HUDEP-2 (cell line): ENCODE results near the gene KLF13.
"Not testable (repeated sequence)": the region's sequence is repeated elsewhere in the genome, so short reads cannot be mapped to it uniquely, and the experiment has no call there.

Source experiments
- DNase-seq, 76 experiments: peaks; one replicate each; lab custom pipeline; 2025; ENCODE audit not compliant: unreplicated experiment in 76 of 76; lab: John Stamatoyannopoulos, UW

The KLF13 gene

DNA sequence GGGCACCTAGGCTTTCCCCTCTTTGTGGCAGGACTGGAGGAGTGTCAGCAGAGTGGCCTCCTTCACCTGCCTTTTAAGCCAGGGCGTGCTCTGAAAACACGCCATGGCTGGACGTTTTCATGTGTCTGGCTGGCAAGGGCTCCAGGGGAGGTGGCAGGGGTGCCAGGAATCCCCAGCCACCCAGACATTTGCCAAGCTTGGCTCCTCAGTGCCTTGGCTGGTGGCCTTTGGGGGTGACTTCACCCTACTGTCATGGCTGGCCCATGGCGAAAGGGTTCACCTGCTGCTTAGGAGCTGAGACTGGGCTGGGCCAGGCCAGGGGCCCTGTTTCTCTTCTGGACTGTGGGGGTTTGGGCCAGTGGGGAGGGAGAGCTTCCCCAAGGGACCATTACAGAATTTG is 17.6 kb downstream of the KLF13 start:
- no peak for DNase-seq

DNA sequence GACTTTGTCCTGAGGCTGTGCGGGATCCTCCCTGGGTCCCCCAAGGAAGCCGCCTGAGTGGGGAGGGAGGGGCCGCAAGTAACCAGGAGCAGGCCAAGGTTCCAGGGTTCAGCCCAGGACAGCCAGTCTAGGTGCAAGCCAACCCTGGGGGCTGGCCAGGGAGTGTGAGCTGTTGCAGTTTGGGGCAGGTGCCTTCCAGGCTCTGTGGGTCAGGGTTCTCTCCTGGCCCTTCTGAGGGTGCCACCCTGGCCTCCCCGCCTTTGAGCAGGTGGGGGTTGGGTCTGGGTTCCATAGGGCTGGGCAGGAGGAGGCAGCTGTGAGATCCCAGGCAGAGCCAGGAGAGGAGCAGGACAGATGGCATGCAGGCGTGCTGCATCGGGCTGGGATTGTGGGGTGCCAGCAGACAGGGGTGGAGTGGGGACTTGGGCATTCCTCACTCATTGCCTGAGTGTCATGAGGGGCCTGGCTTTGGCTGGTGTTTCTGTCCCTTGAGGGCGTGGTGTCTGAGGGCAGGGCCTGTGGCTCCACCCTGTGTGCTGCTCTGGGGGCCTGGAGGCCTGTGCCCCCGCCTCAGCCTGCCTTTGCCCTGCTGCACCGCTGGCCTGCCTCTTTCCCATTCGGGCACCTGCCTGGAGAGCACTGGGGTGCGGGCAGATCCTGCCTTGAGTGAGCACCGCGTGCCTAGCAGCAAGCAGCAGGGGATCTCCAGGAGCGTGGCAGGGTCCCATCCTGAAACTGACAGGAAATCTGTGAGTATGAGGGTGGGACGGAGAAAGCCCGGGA is 18.4 kb downstream of the KLF13 start:
- DNase-seq: peak in 10 of 76 experiments; percentile 7 to 43 (median 16)

- no peak for DNase-seq
Observed at GRCh38 chr15:31345606-31346366, 19.2 kb downstream of the KLF13 start.

GRCh38 chr15:31346367-31347066 is 19.9 kb downstream of the KLF13 start:
- DNase-seq: no peak

GRCh38 chr15:31347067-31347975 is 20.7 kb downstream of the KLF13 start:
- DNase-seq: no peak

DNA sequence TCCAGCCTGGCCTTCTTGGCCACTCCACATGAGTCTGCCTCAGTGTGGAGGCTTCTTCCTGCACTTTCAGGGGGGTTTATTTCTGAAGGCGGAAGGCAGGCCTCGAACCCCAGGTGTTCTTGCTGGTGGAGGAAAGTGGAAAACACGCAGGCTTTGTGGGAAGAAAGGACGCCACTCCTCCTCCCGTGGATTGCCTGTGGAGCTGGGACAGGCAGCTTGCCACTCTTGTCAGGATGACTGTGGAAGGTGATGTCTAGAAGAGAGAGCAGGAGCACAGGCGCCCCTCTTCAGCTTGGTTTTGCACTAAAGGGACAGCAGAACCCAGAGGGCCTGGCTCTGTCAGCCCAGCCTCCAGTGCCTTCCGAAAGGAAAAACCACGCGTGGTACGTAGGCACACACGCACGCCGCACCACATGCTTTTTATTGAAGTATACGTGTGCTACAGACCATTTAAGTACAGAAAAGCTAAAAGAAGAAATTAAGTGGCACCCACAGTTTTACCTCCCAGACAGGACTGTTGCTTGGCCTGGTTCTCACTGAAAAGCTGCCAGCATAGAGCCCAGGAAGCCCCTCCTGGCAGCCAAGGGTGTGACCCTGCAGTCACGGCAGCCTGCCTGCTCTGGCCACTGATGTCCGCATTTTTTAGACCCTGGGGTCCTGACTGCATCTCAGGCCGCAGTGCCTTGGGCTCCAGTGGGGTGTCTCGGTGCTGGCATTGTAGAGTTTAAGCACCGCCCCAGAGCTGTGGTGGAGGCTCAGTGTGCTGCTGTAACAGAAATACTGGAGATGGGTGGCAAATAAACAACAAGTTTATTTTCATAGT is 21.6 kb downstream of the KLF13 start:
- no peak for DNase-seq

GRCh38 chr15:31349233-31350141 is 22.9 kb downstream of the KLF13 start:
- no peak for DNase-seq

- DNase-seq: no peak
Observed at GRCh38 chr15:31350771-31351170, 24.1 kb downstream of the KLF13 start.

DNA sequence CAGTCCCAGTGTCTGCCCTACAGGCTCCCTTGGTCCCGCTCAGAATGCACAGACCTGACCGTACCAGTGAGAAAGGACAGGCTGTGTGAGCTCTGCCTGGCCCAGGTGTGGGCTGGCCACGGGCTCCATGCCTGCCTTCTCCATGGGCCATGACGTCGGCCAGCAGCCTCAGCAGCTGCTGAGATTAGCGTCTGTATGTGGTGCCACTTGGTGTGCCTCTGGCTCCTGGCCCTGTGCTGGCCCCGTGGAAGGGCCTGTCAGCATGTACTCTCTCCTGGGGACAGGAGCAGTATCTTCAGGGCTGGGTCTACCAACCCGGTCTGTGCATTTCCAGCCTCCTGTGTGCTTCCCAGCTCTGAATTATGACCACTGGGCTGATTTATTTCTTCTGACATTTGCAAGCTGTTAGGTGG is 25.7 kb downstream of the KLF13 start:
- peak in 19 of 76 experiments; percentile 15 to 45 (median 26) for DNase-seq

DNA sequence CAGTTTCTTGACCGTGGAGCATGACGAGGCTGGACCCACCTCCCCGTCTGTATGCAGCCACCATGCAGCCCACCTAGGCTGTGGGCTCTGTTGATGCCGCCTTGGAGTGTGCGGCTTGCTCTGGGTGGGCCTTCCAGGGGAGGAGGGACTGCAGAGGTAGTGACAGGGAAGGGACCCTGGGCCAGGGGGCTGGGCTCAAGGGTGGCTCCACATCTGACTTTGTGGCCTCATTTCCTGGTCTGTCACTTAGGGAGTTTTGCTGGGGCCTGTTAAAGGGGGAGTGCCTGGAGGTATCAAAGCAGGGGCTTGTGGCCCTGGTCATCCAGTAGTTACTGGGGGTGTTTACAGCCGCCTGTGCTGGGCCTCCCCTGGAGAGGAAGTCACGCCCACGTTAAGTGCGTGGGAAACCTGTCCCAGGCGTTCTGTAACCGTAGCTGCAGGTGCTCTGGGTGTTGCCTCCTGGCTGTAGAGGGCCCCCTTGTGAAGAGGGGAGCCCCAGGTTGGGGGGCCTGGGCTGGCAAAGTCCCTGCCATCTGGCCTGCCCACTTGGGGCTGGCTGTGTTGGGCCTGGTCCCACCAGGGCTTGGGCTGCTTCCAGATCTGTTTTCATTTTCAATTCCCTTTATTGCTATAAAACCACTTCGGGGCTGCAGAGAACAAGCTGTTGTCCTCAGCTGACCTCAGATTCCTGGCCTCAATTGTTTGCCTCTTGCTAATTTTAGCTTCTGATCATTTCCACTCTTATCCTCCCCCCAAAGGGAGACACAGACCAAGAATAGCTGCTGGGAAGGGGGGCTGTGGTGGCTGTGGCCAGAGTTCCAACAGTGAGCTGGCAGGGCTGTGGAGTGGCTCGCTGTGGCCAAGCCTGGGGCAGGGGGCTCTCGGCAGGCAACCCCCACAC is 26.5 kb downstream of the KLF13 start:
- peak in 3 of 76 experiments; percentile 14 to 33 (median 15) for DNase-seq

- no peak for DNase-seq
Observed at GRCh38 chr15:31353931-31354330, 27.3 kb downstream of the KLF13 start.

GRCh38 chr15:31356097-31356496 is 29.5 kb downstream of the KLF13 start:
- not testable (repeated sequence) for DNase-seq

DNA sequence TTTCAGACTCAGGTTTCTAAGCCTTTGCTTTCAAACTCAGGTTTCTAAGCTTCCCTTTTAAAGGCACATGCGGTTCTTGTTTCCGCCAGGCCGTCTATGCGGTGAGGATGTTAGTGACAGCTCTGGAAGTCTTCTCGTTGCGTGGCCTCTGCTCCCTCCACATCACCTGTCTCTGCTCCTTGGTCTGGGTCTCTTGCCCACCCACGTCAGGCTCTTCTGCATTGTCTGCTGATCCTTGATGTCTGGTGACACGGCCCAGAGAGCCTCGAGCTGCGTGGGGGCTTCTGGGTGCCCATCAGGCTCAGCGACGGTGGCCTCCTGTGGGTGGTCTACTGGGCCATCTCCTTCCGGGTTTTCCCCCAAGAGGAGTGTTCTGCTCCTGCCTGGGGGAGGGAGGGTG is 30.5 kb downstream of the KLF13 start:
- DNase-seq: no peak

- DNase-seq: no peak
Observed at GRCh38 chr15:31358163-31358562, 31.5 kb downstream of the KLF13 start.

GRCh38 chr15:31358957-31359701 is 32.5 kb downstream of the KLF13 start:
- DNase-seq: peak in 2 of 76 experiments; percentile 38 to 47

DNA sequence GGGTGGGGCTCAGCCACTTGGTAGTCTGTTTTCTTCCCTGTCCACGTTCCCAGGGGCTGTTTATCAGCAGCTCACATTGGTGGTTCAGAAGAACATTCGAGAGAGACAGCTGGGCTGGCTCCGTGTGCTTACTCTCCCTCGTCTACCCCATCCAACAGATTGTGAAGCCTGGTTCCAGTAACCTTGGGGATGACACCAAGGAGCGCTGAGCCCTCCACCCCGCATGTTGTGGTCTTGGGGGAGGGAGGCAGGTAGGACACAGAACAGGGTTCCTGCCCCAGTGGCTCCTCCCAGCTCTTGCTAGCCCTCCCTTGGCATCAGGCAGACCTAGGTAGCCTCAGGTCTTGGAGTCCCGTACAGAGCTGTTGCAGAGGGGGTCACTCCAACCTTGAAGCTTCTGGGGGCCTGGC is 33.1 kb downstream of the KLF13 start:
- DNase-seq: peak in 47 of 76 experiments; percentile 5 to 58 (median 28)

DNA sequence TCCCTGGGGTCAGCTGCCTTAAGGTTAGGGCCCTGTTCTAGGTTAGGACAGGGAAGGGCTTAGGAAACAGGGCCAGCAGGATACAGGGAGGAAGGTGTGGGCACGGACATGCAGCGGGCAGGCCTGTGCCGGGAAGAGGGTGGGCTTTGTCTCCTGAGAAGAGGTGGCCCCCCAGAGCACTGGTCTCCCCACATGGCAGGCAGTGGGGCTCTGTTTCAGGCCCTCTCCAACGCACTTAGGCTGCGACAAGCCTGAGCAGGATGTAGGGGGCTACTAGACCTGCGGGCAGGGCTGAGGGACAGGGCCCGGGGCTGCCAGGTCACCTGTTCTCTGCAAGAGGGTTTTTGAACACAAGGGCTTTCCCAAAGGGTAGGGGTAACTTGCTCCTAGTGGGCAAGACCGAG is 33.5 kb downstream of the KLF13 start:
- no peak for DNase-seq
